ENCODE data around the gene PAPSS1. TPM values are rescaled to one million over a fixed set of nuclear protein-coding genes. Genes with fewer than 3 reads are reported as not detected.

The PAPSS1 gene
- polyA plus RNA-seq, 1 donor from 2014 or later = 216 TPM

DNA sequence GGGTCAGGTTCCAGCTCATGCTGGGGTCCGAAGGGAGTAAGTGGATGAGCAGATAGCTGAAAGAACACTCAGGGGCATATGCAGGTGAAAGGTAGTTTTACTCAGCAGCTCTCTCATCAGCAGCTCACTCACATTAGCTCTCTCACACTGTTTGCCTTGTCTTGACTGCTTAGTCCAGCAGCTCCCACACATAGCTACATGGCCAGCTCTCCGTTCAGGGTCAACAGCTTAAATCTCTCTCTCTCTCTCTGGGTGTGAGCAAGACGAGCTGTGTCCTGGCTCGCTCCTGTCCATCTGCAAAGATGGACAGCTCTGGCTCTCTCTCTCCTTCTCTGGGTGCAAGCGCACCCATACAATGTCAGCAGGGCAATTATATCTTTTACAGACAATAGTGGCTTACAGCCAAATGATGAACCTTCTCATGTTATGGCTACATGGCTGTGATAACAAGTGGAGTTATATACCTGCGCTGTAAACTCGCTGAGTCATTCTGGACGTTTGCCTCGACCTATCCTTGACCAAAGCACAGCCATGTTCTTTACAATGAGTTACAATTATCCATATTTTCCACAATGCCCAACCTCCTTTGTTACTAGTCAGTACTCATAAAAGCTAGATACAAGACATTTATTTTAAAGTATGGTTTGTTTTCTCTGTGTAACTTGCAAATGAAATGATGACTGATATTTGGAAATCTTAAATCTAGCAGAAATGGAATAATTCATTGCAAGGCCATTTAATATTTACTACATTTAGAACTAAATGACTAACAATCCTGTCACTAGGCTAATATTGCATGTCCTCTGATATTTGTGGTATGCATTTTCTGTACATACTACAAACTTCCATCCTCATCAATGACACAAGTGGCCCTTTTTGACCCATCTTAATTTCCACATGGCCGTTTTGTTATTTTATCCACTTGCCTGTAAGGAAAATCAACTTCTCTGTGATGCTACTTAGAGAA is 9.3 kb downstream of the PAPSS1 start:
- H2AFZ ChIP-seq (ENCODE audit: low read depth, low read length) = no peak overlapping the region
- no peaks in the 10 kb centered on the region for H4K20me1 ChIP-seq (ENCODE audit: insufficient read depth)
- no peaks in the 10 kb centered on the region for H3K9me2 ChIP-seq (ENCODE audit: insufficient read depth, low read length)
- no peaks in the 10 kb centered on the region for H3F3A ChIP-seq (ENCODE audit: insufficient read depth, low read length, poor library complexity, severe bottlenecking)
- peaks cover 81% of the 10 kb centered on the region for H3K79me2 ChIP-seq (replicated peaks; ENCODE audit: insufficient read depth, low read length)
- no peak overlapping the region for H3K9ac ChIP-seq (ENCODE audit: low read length)
- no peaks in the 10 kb centered on the region for H3K27me3 ChIP-seq (ENCODE audit: insufficient read depth, low read depth, low read length)
- no peaks in the 10 kb centered on the region for H3K36me3 ChIP-seq (ENCODE audit: insufficient read depth, low read length)
- no peak overlapping the region for H3K27ac ChIP-seq (ENCODE audit: low read length)
- peaks cover 9% of the 10 kb centered on the region for H3K9me3 ChIP-seq (ENCODE audit: low read length)
- H3K4me2 ChIP-seq (ENCODE audit: low read length) = no peak overlapping the region
- TF ChIP-seq POLR2AphosphoS5 (IDR thresholded peaks at IDR 0.05) = no peak
- no peak for TF ChIP-seq SMC3 (conservative IDR thresholded peaks at IDR 0.05; ENCODE audit: poor library complexity)
- TF ChIP-seq, protein P1, sequence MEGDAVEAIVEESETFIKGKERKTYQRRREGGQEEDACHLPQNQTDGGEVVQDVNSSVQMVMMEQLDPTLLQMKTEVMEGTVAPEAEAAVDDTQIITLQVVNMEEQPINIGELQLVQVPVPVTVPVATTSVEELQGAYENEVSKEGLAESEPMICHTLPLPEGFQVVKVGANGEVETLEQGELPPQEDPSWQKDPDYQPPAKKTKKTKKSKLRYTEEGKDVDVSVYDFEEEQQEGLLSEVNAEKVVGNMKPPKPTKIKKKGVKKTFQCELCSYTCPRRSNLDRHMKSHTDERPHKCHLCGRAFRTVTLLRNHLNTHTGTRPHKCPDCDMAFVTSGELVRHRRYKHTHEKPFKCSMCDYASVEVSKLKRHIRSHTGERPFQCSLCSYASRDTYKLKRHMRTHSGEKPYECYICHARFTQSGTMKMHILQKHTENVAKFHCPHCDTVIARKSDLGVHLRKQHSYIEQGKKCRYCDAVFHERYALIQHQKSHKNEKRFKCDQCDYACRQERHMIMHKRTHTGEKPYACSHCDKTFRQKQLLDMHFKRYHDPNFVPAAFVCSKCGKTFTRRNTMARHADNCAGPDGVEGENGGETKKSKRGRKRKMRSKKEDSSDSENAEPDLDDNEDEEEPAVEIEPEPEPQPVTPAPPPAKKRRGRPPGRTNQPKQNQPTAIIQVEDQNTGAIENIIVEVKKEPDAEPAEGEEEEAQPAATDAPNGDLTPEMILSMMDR (IDR thresholded peaks at IDR 0.05; ENCODE audit: poor library complexity, severe bottlenecking) = no peak
- no peak for TF ChIP-seq MXI1 (conservative IDR thresholded peaks at IDR 0.05; ENCODE audit: poor library complexity, severe bottlenecking)
- TF ChIP-seq TAF1 (IDR thresholded peaks at IDR 0.05; ENCODE audit: low read depth) = no peak
- TF ChIP-seq EZH2 (IDR thresholded peaks at IDR 0.05; ENCODE audit: borderline replicate concordance, insufficient read depth, low read length, poor library complexity, severe bottlenecking) = no peak
- TF ChIP-seq, protein P2, sequence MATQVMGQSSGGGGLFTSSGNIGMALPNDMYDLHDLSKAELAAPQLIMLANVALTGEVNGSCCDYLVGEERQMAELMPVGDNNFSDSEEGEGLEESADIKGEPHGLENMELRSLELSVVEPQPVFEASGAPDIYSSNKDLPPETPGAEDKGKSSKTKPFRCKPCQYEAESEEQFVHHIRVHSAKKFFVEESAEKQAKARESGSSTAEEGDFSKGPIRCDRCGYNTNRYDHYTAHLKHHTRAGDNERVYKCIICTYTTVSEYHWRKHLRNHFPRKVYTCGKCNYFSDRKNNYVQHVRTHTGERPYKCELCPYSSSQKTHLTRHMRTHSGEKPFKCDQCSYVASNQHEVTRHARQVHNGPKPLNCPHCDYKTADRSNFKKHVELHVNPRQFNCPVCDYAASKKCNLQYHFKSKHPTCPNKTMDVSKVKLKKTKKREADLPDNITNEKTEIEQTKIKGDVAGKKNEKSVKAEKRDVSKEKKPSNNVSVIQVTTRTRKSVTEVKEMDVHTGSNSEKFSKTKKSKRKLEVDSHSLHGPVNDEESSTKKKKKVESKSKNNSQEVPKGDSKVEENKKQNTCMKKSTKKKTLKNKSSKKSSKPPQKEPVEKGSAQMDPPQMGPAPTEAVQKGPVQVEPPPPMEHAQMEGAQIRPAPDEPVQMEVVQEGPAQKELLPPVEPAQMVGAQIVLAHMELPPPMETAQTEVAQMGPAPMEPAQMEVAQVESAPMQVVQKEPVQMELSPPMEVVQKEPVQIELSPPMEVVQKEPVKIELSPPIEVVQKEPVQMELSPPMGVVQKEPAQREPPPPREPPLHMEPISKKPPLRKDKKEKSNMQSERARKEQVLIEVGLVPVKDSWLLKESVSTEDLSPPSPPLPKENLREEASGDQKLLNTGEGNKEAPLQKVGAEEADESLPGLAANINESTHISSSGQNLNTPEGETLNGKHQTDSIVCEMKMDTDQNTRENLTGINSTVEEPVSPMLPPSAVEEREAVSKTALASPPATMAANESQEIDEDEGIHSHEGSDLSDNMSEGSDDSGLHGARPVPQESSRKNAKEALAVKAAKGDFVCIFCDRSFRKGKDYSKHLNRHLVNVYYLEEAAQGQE (IDR thresholded peaks at IDR 0.05; ENCODE audit: borderline replicate concordance) = no peak
- TF ChIP-seq EP300 (conservative IDR thresholded peaks at IDR 0.05; ENCODE audit: poor library complexity, severe bottlenecking) = no peak
- TF ChIP-seq RAD21 (conservative IDR thresholded peaks at IDR 0.05) = no peak
- H3K4me3 ChIP-seq (ENCODE audit: low read length) = no peak overlapping the region

DNA sequence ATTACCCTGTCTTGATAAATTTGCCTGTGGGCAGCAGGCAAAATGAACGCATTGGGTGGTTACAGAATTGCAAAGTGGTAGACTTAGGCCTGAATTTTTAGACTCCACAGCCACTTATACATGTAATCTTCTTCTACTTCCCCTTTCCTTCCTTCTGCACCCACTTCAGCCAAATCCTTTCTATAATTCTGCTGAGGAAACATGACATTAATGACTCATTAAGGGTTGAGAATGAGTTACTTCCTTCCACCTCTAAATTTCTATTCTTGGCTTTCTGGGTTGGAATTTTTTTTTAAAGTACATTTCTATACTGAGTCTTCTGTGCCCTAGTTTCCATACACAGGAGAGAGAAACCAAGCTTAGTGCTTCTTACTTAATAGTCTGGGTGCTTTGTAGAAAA is 10.1 kb downstream of the PAPSS1 start:
- no peak overlapping the region for H2AFZ ChIP-seq (ENCODE audit: low read depth, low read length)
- H3K27me3 ChIP-seq (ENCODE audit: insufficient read depth, low read depth, low read length) = no peaks in the 10 kb centered on the region
- no peak overlapping the region for H3K4me2 ChIP-seq (ENCODE audit: low read length)
- no peak overlapping the region for H3K9ac ChIP-seq (ENCODE audit: low read length)
- H3K27ac ChIP-seq (ENCODE audit: low read length) = no peak overlapping the region
- peaks cover 72% of the 10 kb centered on the region for H3K79me2 ChIP-seq (replicated peaks; ENCODE audit: insufficient read depth, low read length)
- H3K9me2 ChIP-seq (ENCODE audit: insufficient read depth, low read length) = no peaks in the 10 kb centered on the region
- H3F3A ChIP-seq (ENCODE audit: insufficient read depth, low read length, poor library complexity, severe bottlenecking) = no peaks in the 10 kb centered on the region
- H3K4me3 ChIP-seq (ENCODE audit: low read length) = no peak overlapping the region
- H3K36me3 ChIP-seq (ENCODE audit: insufficient read depth, low read length) = no peaks in the 10 kb centered on the region
- no peaks in the 10 kb centered on the region for H4K20me1 ChIP-seq (ENCODE audit: insufficient read depth)
- peaks cover 9% of the 10 kb centered on the region for H3K9me3 ChIP-seq (ENCODE audit: low read length)
- TF ChIP-seq EP300 (conservative IDR thresholded peaks at IDR 0.05; ENCODE audit: poor library complexity, severe bottlenecking) (no peak), MXI1 (conservative IDR thresholded peaks at IDR 0.05; ENCODE audit: poor library complexity, severe bottlenecking) (no peak), EZH2 (IDR thresholded peaks at IDR 0.05; ENCODE audit: borderline replicate concordance, insufficient read depth, low read length, poor library complexity, severe bottlenecking) (no peak), RAD21 (conservative IDR thresholded peaks at IDR 0.05) (no peak), SMC3 (conservative IDR thresholded peaks at IDR 0.05; ENCODE audit: poor library complexity) (no peak), POLR2AphosphoS5 (IDR thresholded peaks at IDR 0.05) (no peak), TAF1 (IDR thresholded peaks at IDR 0.05; ENCODE audit: low read depth) (no peak)
- TF ChIP-seq, protein P2 (IDR thresholded peaks at IDR 0.05; ENCODE audit: borderline replicate concordance) = no peak
- TF ChIP-seq, protein P1 (IDR thresholded peaks at IDR 0.05; ENCODE audit: poor library complexity, severe bottlenecking) = no peak

Measured in neural cell (in vitro differentiated cells).